ENCODE results near the gene CD79B.

DNA sequence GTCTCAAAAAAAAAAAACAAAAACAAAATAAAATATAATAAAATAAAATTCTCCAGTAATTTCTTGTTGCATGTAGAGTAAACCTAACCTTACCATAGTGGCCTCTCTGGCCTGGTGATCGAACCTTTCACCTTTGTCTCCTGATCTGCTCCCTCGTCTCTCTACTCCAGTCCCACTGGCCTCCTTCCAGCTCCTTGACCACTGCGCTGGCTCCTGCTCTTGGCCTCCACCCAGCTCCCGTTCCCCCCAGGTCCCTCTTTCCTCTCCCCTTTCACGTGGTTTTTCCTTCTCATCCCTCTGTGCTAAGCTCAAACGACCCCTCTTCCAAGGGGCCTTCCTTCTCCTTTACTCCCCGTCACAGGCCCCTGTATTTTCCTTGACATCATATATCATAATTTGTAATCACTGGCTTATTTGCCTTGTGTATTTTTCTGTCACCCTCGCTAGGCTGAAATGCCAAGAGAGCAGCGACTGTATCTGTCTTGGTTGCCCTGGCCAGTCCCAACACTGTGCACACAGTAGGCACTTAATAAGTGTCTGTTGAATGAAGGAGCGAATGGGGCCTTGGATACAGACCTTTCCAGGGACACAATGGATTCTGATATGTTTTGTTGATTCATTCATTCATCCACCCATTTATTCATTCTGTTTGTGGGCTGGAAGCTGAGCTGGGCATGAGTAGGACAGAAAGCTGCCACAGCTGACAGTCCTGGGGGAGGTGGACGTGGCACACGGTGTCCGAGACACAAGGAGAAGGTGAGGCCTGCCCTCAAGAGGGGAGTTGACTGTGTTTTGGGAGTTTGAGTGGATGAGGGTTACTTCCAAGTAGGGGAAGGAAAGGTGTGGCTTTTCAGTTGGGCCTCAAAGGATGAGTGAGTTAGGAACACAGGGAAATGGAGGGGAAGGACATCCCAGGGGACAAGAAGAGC is 46.4 kb upstream of the CD79B start:
- TF ChIP-seq, protein P1, sequence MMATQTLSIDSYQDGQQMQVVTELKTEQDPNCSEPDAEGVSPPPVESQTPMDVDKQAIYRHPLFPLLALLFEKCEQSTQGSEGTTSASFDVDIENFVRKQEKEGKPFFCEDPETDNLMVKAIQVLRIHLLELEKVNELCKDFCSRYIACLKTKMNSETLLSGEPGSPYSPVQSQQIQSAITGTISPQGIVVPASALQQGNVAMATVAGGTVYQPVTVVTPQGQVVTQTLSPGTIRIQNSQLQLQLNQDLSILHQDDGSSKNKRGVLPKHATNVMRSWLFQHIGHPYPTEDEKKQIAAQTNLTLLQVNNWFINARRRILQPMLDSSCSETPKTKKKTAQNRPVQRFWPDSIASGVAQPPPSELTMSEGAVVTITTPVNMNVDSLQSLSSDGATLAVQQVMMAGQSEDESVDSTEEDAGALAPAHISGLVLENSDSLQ (IDR thresholded peaks at IDR 0.05), result no peak
- no peak for TF ChIP-seq EP300 (IDR thresholded peaks at IDR 0.05; ENCODE audit: borderline replicate concordance in 1 of 2, control insufficient read depth in 1 of 2, low read depth in 2 of 2, low read length in 2 of 2)

Measured in GM12878 (cell line).